ENCODE results near the gene SLC1A1. TPM values are rescaled to one million over a fixed set of nuclear protein-coding genes. Genes with fewer than 3 reads are reported as not detected.

SLC1A1 gene
- total and polyA plus RNA-seq, 2 of the 13 experiments (the other 11 are each of a cell fraction or from before 2014, with no cell fraction given), result not detected

- TF ChIP-seq IKZF5 (CRISPR knock-in tag; IDR thresholded peaks at IDR 0.05), result no peak
- no peak for TF ChIP-seq ZNF33B (CRISPR knock-in tag; IDR thresholded peaks at IDR 0.05)
- TF ChIP-seq ZBTB49 (CRISPR knock-in tag; IDR thresholded peaks at IDR 0.05; ENCODE audit: borderline replicate concordance), result no peak
- no peak for TF ChIP-seq ZNF615 (CRISPR knock-in tag; IDR thresholded peaks at IDR 0.05; ENCODE audit: borderline replicate concordance)
- TF ChIP-seq PCBP2 (optimal IDR thresholded peaks at IDR 0.05; ENCODE audit: low read depth, low read length, poor library complexity, severe bottlenecking), result no peak
Measured at GRCh38 chr9:4499917-4500316, 9.6 kb downstream of the SLC1A1 start (continued).

GRCh38 chr9:4501147-4501507 lies 10.9 kb downstream of the SLC1A1 start:
- Histone ChIP-seq H3K4me3 (replicated peaks in 1 of 3; ENCODE audit: insufficient read depth in 1 of 3, low read depth in 2 of 3, low read length in 3 of 3) (no peak overlapping the region), H3K9me3 (ENCODE audit: low read length) (no peaks in the 10 kb centered on the region), H3K36me3 (replicated peaks in 1 of 2; ENCODE audit: control insufficient read depth in 1 of 2, insufficient read depth in 2 of 2, low read length in 2 of 2) (no peaks in the 10 kb centered on the region), H3K9ac (ENCODE audit: insufficient read depth, low read depth, low read length) (no peak overlapping the region), H3K79me2 (ENCODE audit: insufficient read depth, low read length) (no peaks in the 10 kb centered on the region), H4K20me1 (ENCODE audit: insufficient read depth, low read length) (no peaks in the 10 kb centered on the region), H3K4me1 (ENCODE audit: insufficient read depth, low read length) (no peaks in the 10 kb centered on the region), H3K27me3 (ENCODE audit: control insufficient read depth in 1 of 2, insufficient read depth in 2 of 2, low read length in 2 of 2) (no peaks in the 10 kb centered on the region; a peak in 1 of 5 replicates), H3K4me2 (ENCODE audit: low read depth, low read length) (no peak overlapping the region), H3K27ac (ENCODE audit: extremely low read length, insufficient read depth, low read length) (no peak overlapping the region), H2AFZ (ENCODE audit: low read length) (no peak overlapping the region)
- 36% methylated on average over 5 of the region's 5 CpGs for WGBS (ENCODE audit: low lambda C conversion rate)
- intact Hi-C loops (cut with micrococcal nuclease; ENCODE audit: unreplicated experiment) (no loop called here), in situ Hi-C loops (cut with HindIII; ENCODE audit: extremely low pct_ligation_motif_present, low pct_unique_long_range_greater_than_20kb) (no loop called here)
- POLR2A ChIA-PET, result no interaction called here
- no TSS peak for BruUV-seq (replicated peaks)
- DNase-seq (ENCODE audit: low spot score) (no peak), FAIRE-seq (no peak), ATAC-seq (no peak)
- CTCF ChIA-PET (ENCODE audit: low intra/inter-chr PET ratio, low total read pairs), result no interaction called here
- TF ChIP-seq ZMYM4 (CRISPR knock-in tag; IDR thresholded peaks at IDR 0.05) (no peak), STAG1 (CRISPR knock-in tag; IDR thresholded peaks at IDR 0.05) (no peak), NR2F6 (IDR thresholded peaks at IDR 0.05) (no peak), NR2F6 (CRISPR knock-in tag; IDR thresholded peaks at IDR 0.05) (no peak), HNF1B (CRISPR knock-in tag; IDR thresholded peaks at IDR 0.05) (no peak), PRMT3 (CRISPR knock-in tag; IDR thresholded peaks at IDR 0.05; ENCODE audit: borderline replicate concordance, low read depth) (no peak), ZNF3 (CRISPR knock-in tag; IDR thresholded peaks at IDR 0.05) (no peak), CHD2 (IDR thresholded peaks at IDR 0.05; ENCODE audit: low read depth, low read length) (no peak), FOXM1 (CRISPR knock-in tag; IDR thresholded peaks at IDR 0.05) (no peak), SOX6 (IDR thresholded peaks at IDR 0.05) (no peak), SOX6 (CRISPR knock-in tag; IDR thresholded peaks at IDR 0.05) (no peak), YY1 (IDR thresholded peaks at IDR 0.05; ENCODE audit: insufficient read depth, insufficient replicate concordance, low read depth, low read length) (no peak)
- TF ChIP-seq, protein P1, sequence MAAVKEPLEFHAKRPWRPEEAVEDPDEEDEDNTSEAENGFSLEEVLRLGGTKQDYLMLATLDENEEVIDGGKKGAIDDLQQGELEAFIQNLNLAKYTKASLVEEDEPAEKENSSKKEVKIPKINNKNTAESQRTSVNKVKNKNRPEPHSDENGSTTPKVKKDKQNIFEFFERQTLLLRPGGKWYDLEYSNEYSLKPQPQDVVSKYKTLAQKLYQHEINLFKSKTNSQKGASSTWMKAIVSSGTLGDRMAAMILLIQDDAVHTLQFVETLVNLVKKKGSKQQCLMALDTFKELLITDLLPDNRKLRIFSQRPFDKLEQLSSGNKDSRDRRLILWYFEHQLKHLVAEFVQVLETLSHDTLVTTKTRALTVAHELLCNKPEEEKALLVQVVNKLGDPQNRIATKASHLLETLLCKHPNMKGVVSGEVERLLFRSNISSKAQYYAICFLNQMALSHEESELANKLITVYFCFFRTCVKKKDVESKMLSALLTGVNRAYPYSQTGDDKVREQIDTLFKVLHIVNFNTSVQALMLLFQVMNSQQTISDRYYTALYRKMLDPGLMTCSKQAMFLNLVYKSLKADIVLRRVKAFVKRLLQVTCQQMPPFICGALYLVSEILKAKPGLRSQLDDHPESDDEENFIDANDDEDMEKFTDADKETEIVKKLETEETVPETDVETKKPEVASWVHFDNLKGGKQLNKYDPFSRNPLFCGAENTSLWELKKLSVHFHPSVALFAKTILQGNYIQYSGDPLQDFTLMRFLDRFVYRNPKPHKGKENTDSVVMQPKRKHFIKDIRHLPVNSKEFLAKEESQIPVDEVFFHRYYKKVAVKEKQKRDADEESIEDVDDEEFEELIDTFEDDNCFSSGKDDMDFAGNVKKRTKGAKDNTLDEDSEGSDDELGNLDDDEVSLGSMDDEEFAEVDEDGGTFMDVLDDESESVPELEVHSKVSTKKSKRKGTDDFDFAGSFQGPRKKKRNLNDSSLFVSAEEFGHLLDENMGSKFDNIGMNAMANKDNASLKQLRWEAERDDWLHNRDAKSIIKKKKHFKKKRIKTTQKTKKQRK (IDR thresholded peaks at IDR 0.05; ENCODE audit: low read length), result no peak
